Measurements from ENCODE around the gene LRRC75A. TPM values are rescaled to one million over a fixed set of nuclear protein-coding genes. Genes with fewer than 3 reads are reported as not detected.

LRRC75A gene
- total and polyA plus RNA-seq, 2 donors (not counting 1 experiment from before 2014, with no cell fraction given), result 0.64 to 3.1 TPM

- Histone ChIP-seq H3K27me3 (ENCODE audit: control insufficient read depth, insufficient read depth, low read length) (no peaks in the 10 kb centered on the region), H4K20me1 (ENCODE audit: control insufficient read depth, extremely low read depth, insufficient read depth, low read length) (no peaks in the 10 kb centered on the region), H3K79me2 (ENCODE audit: control insufficient read depth, insufficient read depth, low read length) (no peaks in the 10 kb centered on the region), H3K36me3 (ENCODE audit: control insufficient read depth, insufficient read depth, low read length) (no peaks in the 10 kb centered on the region), H2AFZ (ENCODE audit: low read length) (no peak overlapping the region), H3K4me2 (ENCODE audit: extremely low read depth, insufficient read depth, low read length) (no peak overlapping the region), H3K4me1 (ENCODE audit: control insufficient read depth, extremely low read depth, insufficient read depth, low read length) (peaks cover 12% of the 10 kb centered on the region), H3K9me3 (ENCODE audit: control insufficient read depth, insufficient read depth, low read depth, low read length) (no peaks in the 10 kb centered on the region), H3K27ac (ENCODE audit: insufficient read depth, low read length) (no peak overlapping the region), H3K4me3 (replicated peaks in 1 of 4; ENCODE audit: control extremely low read depth in 1 of 4, insufficient read depth in 1 of 4, low read depth in 3 of 4, low read length in 4 of 4) (no peak overlapping the region), H3K9ac (ENCODE audit: insufficient read depth, low read length) (no peak overlapping the region)
- TF ChIP-seq CTCF (conservative IDR thresholded peaks at IDR 0.05 in 1 of 2, IDR thresholded peaks at IDR 0.05 in 1 of 2; ENCODE audit: low read depth in 1 of 2, low read length in 2 of 2), result no peak
- TF ChIP-seq EZH2 (IDR thresholded peaks at IDR 0.05; ENCODE audit: low read length, missing control alignments), result no peak
- no peak for DNase-seq (ENCODE audit: low read depth in 2 of 2)
Measured at GRCh38 chr17:16482253-16482652, 9.7 kb downstream of the LRRC75A start.

- Histone ChIP-seq H3K9ac (ENCODE audit: insufficient read depth, low read length) (no peak overlapping the region), H3K27ac (ENCODE audit: insufficient read depth, low read length) (no peak overlapping the region), H3K4me2 (ENCODE audit: extremely low read depth, insufficient read depth, low read length) (no peak overlapping the region), H3K27me3 (ENCODE audit: control insufficient read depth, insufficient read depth, low read length) (no peaks in the 10 kb centered on the region), H3K4me3 (replicated peaks in 1 of 4; ENCODE audit: control extremely low read depth in 1 of 4, insufficient read depth in 1 of 4, low read depth in 3 of 4, low read length in 4 of 4) (no peak overlapping the region), H3K9me3 (ENCODE audit: control insufficient read depth, insufficient read depth, low read depth, low read length) (no peaks in the 10 kb centered on the region), H2AFZ (ENCODE audit: low read length) (no peak overlapping the region), H3K4me1 (ENCODE audit: control insufficient read depth, extremely low read depth, insufficient read depth, low read length) (peaks cover 6% of the 10 kb centered on the region), H3K36me3 (ENCODE audit: control insufficient read depth, insufficient read depth, low read length) (no peaks in the 10 kb centered on the region), H3K79me2 (ENCODE audit: control insufficient read depth, insufficient read depth, low read length) (no peaks in the 10 kb centered on the region), H4K20me1 (ENCODE audit: control insufficient read depth, extremely low read depth, insufficient read depth, low read length) (no peaks in the 10 kb centered on the region)
- no peak for TF ChIP-seq EZH2 (IDR thresholded peaks at IDR 0.05; ENCODE audit: low read length, missing control alignments)
- no peak for TF ChIP-seq CTCF (conservative IDR thresholded peaks at IDR 0.05 in 1 of 2, IDR thresholded peaks at IDR 0.05 in 1 of 2; ENCODE audit: low read depth in 1 of 2, low read length in 2 of 2)
- DNase-seq (ENCODE audit: low read depth in 2 of 2), result no peak
Measured at GRCh38 chr17:16480995-16481394, 11.0 kb downstream of the LRRC75A start.

GRCh38 chr17:16479264-16479663 is 12.7 kb downstream of the LRRC75A start:
- Histone ChIP-seq H3K27me3 (ENCODE audit: control insufficient read depth, insufficient read depth, low read length) (no peaks in the 10 kb centered on the region), H3K27ac (ENCODE audit: insufficient read depth, low read length) (no peak overlapping the region), H3K4me3 (replicated peaks in 1 of 4; ENCODE audit: control extremely low read depth in 1 of 4, insufficient read depth in 1 of 4, low read depth in 3 of 4, low read length in 4 of 4) (no peak overlapping the region), H3K4me2 (ENCODE audit: extremely low read depth, insufficient read depth, low read length) (no peak overlapping the region), H3K9me3 (ENCODE audit: control insufficient read depth, insufficient read depth, low read depth, low read length) (no peaks in the 10 kb centered on the region), H3K9ac (ENCODE audit: insufficient read depth, low read length) (no peak overlapping the region), H3K79me2 (ENCODE audit: control insufficient read depth, insufficient read depth, low read length) (no peaks in the 10 kb centered on the region), H3K36me3 (ENCODE audit: control insufficient read depth, insufficient read depth, low read length) (no peaks in the 10 kb centered on the region), H4K20me1 (ENCODE audit: control insufficient read depth, extremely low read depth, insufficient read depth, low read length) (no peaks in the 10 kb centered on the region), H3K4me1 (ENCODE audit: control insufficient read depth, extremely low read depth, insufficient read depth, low read length) (no peaks in the 10 kb centered on the region), H2AFZ (ENCODE audit: low read length) (no peak overlapping the region)
- TF ChIP-seq CTCF (conservative IDR thresholded peaks at IDR 0.05 in 1 of 2, IDR thresholded peaks at IDR 0.05 in 1 of 2; ENCODE audit: low read depth in 1 of 2, low read length in 2 of 2) (no peak), EZH2 (IDR thresholded peaks at IDR 0.05; ENCODE audit: low read length, missing control alignments) (no peak)
- no peak for DNase-seq (ENCODE audit: low read depth in 2 of 2)
